Body of pancreas (tissue), 4 donors: ENCODE measurements around the gene SH2D4B.

Source experiments
- POLR2A ChIP-seq, 3 donors: fragments of 450-650 bp; IDR thresholded peaks; one replicate each; pipeline ENCODE4 v1.6.1; 2016; ENCODE audit warnings: antibody characterized with exemption in 3 of 3, mild to moderate bottlenecking in 2 of 3
- TF ChIP-seq, protein P1 (sequence below), 7 experiments: fragments of 450-650 bp in 4 of 7; fragments of 200-600 bp in 3 of 7; sonication (generic) in 3 of 7; IDR thresholded peaks; one replicate each; pipeline ENCODE4 v1.5.1; 2016 to 2019; ENCODE audit warnings: antibody characterized with exemption in 7 of 7

DNA sequence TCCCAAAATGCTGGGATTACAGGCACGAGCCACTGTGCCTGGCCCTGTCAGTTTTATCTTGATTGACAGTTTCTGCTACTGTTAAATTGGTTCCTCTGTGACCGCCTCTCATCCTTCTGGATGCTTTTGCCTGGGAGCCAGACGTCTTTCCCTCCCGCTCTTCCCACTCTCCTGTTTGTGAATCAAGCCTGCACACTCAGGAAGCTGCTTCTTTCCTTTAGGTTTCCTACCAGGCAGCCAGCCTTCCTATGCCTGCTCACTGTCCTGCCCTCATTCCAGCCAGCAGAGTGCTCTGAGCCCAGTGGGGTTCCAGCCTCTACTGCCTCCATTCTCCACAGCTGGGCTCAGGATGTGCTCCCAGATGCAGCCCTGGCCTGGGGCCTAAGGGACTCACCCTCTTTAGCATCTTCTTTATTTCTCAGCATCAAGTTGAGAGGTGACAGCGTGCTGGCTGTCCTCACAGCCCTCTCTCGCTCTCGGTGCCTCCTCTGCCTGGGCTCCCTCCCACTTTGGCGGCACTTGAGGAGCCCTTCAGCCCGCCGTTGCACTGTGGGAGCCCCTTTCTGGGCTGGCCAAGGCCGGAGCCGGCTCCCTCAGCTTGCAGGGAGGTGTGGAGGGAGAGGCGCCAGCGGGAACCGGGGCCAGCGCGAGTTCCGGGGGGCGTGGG is 5.1 kb downstream of the SH2D4B start:
- TF ChIP-seq, protein P1, sequence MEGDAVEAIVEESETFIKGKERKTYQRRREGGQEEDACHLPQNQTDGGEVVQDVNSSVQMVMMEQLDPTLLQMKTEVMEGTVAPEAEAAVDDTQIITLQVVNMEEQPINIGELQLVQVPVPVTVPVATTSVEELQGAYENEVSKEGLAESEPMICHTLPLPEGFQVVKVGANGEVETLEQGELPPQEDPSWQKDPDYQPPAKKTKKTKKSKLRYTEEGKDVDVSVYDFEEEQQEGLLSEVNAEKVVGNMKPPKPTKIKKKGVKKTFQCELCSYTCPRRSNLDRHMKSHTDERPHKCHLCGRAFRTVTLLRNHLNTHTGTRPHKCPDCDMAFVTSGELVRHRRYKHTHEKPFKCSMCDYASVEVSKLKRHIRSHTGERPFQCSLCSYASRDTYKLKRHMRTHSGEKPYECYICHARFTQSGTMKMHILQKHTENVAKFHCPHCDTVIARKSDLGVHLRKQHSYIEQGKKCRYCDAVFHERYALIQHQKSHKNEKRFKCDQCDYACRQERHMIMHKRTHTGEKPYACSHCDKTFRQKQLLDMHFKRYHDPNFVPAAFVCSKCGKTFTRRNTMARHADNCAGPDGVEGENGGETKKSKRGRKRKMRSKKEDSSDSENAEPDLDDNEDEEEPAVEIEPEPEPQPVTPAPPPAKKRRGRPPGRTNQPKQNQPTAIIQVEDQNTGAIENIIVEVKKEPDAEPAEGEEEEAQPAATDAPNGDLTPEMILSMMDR (IDR thresholded peaks at IDR 0.05): no peak
- no peak for TF ChIP-seq POLR2A (IDR thresholded peaks at IDR 0.05)
